OCI-LY1 (cell line): ENCODE data around the gene TNFRSF17.

ENCODE experiments used
- EZH2 ChIP-seq: fragments of 200-600 bp; sonication (generic), shearing (Covaris generic); IDR thresholded peaks from 2 replicates; pipeline ENCODE4 v1.8.0; 2017; ENCODE audit warnings: borderline replicate concordance, mixed run types, mild to moderate bottlenecking, antibody characterized with exemption, low read length, moderate library complexity, mixed read lengths
- TF ChIP-seq, protein P1 (sequence below): fragments of 200-600 bp; sonication (generic), shearing (Covaris generic); IDR thresholded peaks from 2 replicates; pipeline ENCODE4 v1.5.1; 2017; ENCODE audit warnings: mild to moderate bottlenecking, antibody characterized with exemption, low read length, moderate library complexity, mixed read lengths

GRCh38 chr16:11986521-11987057, 21.6 kb downstream of the TNFRSF17 start:
- TF ChIP-seq, protein P1, sequence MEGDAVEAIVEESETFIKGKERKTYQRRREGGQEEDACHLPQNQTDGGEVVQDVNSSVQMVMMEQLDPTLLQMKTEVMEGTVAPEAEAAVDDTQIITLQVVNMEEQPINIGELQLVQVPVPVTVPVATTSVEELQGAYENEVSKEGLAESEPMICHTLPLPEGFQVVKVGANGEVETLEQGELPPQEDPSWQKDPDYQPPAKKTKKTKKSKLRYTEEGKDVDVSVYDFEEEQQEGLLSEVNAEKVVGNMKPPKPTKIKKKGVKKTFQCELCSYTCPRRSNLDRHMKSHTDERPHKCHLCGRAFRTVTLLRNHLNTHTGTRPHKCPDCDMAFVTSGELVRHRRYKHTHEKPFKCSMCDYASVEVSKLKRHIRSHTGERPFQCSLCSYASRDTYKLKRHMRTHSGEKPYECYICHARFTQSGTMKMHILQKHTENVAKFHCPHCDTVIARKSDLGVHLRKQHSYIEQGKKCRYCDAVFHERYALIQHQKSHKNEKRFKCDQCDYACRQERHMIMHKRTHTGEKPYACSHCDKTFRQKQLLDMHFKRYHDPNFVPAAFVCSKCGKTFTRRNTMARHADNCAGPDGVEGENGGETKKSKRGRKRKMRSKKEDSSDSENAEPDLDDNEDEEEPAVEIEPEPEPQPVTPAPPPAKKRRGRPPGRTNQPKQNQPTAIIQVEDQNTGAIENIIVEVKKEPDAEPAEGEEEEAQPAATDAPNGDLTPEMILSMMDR: no peak
- TF ChIP-seq EZH2: no peak
